Astrocyte (in vitro differentiated cells and primary cell): ENCODE data around the gene SMOC2. TPM values are rescaled to one million over a fixed set of nuclear protein-coding genes. Genes with fewer than 3 reads are reported as not detected.

ENCODE experiments used
- DNase-seq: peaks from one replicate; pipeline ENCODE4 v3.0.0-alpha.2; 2010; ENCODE audit warnings: low read depth
- FAIRE-seq: peaks from 2 replicates; lab custom pipeline; 2011; peaks lifted over from hg19 to GRCh38; lab: Jason Lieb, UNC
- H2AFZ ChIP-seq: 2 replicates; pipeline ENCODE4 v1.6.0; 2012; ENCODE audit warnings: low read depth, low read length, inconsistent platforms
- H3K27ac ChIP-seq: 2 replicates; pipeline ENCODE4 v1.5.1; 2011; ENCODE audit warnings: low read depth, low read length, inconsistent platforms
- H3K27me3 ChIP-seq: 2 replicates; pipeline ENCODE4 v1.6.0; 2011; ENCODE audit warnings: low read length, inconsistent platforms; ENCODE audit not compliant: insufficient read depth
- H3K36me3 ChIP-seq: 2 replicates; pipeline ENCODE4 v1.5.1; 2011; ENCODE audit warnings: low read length, inconsistent platforms; ENCODE audit not compliant: insufficient read depth
- H3K4me1 ChIP-seq: 2 replicates; pipeline ENCODE4 v1.5.1; 2011; ENCODE audit warnings: low read length, inconsistent platforms; ENCODE audit not compliant: insufficient read depth
- H3K4me2 ChIP-seq: 2 replicates; pipeline ENCODE4 v1.6.0; 2012; ENCODE audit warnings: low read length, inconsistent platforms
- H3K4me3 ChIP-seq: 2 replicates; pipeline ENCODE4 v1.5.1; 2011; ENCODE audit warnings: low read depth, mild to moderate bottlenecking, low read length, inconsistent platforms; ENCODE audit not compliant: insufficient read depth
- H3K79me2 ChIP-seq: 2 replicates; pipeline ENCODE4 v1.6.0; 2012; ENCODE audit warnings: mild to moderate bottlenecking, low read length, inconsistent platforms; ENCODE audit not compliant: insufficient read depth
- H3K9ac ChIP-seq: 2 replicates; pipeline ENCODE4 v1.6.0; 2012; ENCODE audit warnings: mild to moderate bottlenecking, low read length, inconsistent platforms
- H3K9me3 ChIP-seq: 2 replicates; pipeline ENCODE4 v1.5.1; 2012; ENCODE audit warnings: low read depth, mild to moderate bottlenecking, low read length, inconsistent platforms; ENCODE audit not compliant: insufficient read depth
- H4K20me1 ChIP-seq: 2 replicates; pipeline ENCODE4 v1.6.0; 2012; ENCODE audit warnings: low read length, inconsistent platforms; ENCODE audit not compliant: insufficient read depth
- H3K27ac Mint-ChIP-seq: one replicate; pipeline ENCODE4 v1.8.0; 2021; ENCODE audit warnings: mild to moderate bottlenecking, mixed read lengths; ENCODE audit not compliant: unreplicated experiment
- H3K27me3 Mint-ChIP-seq: one replicate; pipeline ENCODE4 v1.8.0; 2021; ENCODE audit warnings: low read depth, mixed read lengths; ENCODE audit not compliant: unreplicated experiment
- H3K36me3 Mint-ChIP-seq: one replicate; pipeline ENCODE4 v1.8.0; 2021; ENCODE audit warnings: low read depth, mixed read lengths; ENCODE audit not compliant: unreplicated experiment
- H3K4me1 Mint-ChIP-seq: one replicate; pipeline ENCODE4 v1.8.0; 2021; ENCODE audit warnings: low read depth, mixed read lengths; ENCODE audit not compliant: unreplicated experiment
- H3K4me3 Mint-ChIP-seq: one replicate; pipeline ENCODE4 v1.8.0; 2021; ENCODE audit warnings: mild to moderate bottlenecking, moderate library complexity, mixed read lengths; ENCODE audit not compliant: unreplicated experiment
- H3K9me3 Mint-ChIP-seq: one replicate; pipeline ENCODE4 v1.8.0; 2021; ENCODE audit warnings: mild to moderate bottlenecking, mixed read lengths; ENCODE audit not compliant: unreplicated experiment
- CTCF ChIP-seq: IDR thresholded peaks from 2 replicates; pipeline ENCODE4 v1.5.1; 2011; ENCODE audit warnings: low read depth, mild to moderate bottlenecking, inconsistent platforms, low read length, moderate library complexity; ENCODE audit not compliant: insufficient read depth
- EZH2 ChIP-seq: IDR thresholded peaks from 2 replicates; pipeline ENCODE4 v1.6.1; 2012; ENCODE audit warnings: mild to moderate bottlenecking, low read length, inconsistent platforms; ENCODE audit not compliant: insufficient read depth
- total RNA-seq: library from RNA; stranded (reverse); gene quantifications from 2 replicates; pipeline ENCODE4 v1.2.1, GENCODE V29; 2021

Gene SMOC2
- total RNA-seq, 1 donor from 2014 or later: 0.93 TPM

DNA sequence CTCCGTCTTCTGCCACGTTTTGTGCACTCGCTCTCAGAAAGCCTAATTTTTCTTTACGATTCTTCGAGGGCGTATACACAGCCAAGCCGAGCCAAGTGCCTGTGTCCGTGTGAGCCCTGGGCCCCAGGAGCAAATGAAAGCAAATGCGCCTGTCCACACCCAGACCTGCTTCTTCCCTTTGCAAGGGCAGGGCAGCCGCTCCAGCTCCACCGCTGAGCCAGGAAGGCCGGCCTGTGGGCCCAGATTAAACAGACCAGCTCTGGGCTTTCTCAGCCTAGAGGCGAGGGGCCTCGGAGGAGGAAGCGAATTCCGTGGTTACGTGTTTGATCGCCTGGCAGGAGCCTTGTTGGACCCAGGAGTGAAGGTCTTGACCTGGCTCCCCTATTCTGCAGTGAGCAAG lies 184.6 kb downstream of the SMOC2 start:
- no peaks in the 10 kb centered on the region for H3K4me1 Mint-ChIP-seq
- H3K27ac Mint-ChIP-seq: no peak overlapping the region
- no peaks in the 10 kb centered on the region for H3K9me3 ChIP-seq
- H3K4me3 ChIP-seq: no peak overlapping the region
- H3K36me3 ChIP-seq: no peaks in the 10 kb centered on the region
- H3K36me3 Mint-ChIP-seq: no peaks in the 10 kb centered on the region
- no peaks in the 10 kb centered on the region for H3K27me3 ChIP-seq
- no peak overlapping the region for H3K4me2 ChIP-seq
- DNase-seq: no peak
- TF ChIP-seq CTCF: no peak
- TF ChIP-seq EZH2: no peak
- peaks cover 7% of the 10 kb centered on the region for H3K9me3 Mint-ChIP-seq
- no peak overlapping the region for H2AFZ ChIP-seq
- H3K27ac ChIP-seq: no peak overlapping the region
- H3K4me1 ChIP-seq: no peaks in the 10 kb centered on the region
- no peaks in the 10 kb centered on the region for H3K79me2 ChIP-seq
- no peak overlapping the region for H3K9ac ChIP-seq
- peaks cover 19% of the 10 kb centered on the region for H3K27me3 Mint-ChIP-seq
- H3K4me3 Mint-ChIP-seq: no peak overlapping the region
- H4K20me1 ChIP-seq: no peaks in the 10 kb centered on the region
- FAIRE-seq: no peak

- H3K27ac ChIP-seq: no peak overlapping the region
- Mint-ChIP-seq H3K27me3 (peaks cover 19% of the 10 kb centered on the region), H3K27ac (no peak overlapping the region), H3K36me3 (no peaks in the 10 kb centered on the region), H3K4me1 (peaks cover 1% of the 10 kb centered on the region), H3K9me3 (peaks cover 7% of the 10 kb centered on the region), H3K4me3 (no peak overlapping the region)
- H3K4me2 ChIP-seq: no peak overlapping the region
- DNase-seq: no peak
- H3K4me1 ChIP-seq: no peaks in the 10 kb centered on the region
- H2AFZ ChIP-seq: no peak overlapping the region
- TF ChIP-seq CTCF (no peak), EZH2 (no peak)
- H3K9ac ChIP-seq: no peak overlapping the region
- no peaks in the 10 kb centered on the region for H4K20me1 ChIP-seq
- no peaks in the 10 kb centered on the region for H3K27me3 ChIP-seq
- no peak overlapping the region for H3K4me3 ChIP-seq
- no peak for FAIRE-seq
- H3K9me3 ChIP-seq: no peaks in the 10 kb centered on the region
- H3K36me3 ChIP-seq: no peaks in the 10 kb centered on the region
- no peaks in the 10 kb centered on the region for H3K79me2 ChIP-seq
Measured at GRCh38 chr6:168626046-168626602, 185.1 kb downstream of the SMOC2 start.

DNA sequence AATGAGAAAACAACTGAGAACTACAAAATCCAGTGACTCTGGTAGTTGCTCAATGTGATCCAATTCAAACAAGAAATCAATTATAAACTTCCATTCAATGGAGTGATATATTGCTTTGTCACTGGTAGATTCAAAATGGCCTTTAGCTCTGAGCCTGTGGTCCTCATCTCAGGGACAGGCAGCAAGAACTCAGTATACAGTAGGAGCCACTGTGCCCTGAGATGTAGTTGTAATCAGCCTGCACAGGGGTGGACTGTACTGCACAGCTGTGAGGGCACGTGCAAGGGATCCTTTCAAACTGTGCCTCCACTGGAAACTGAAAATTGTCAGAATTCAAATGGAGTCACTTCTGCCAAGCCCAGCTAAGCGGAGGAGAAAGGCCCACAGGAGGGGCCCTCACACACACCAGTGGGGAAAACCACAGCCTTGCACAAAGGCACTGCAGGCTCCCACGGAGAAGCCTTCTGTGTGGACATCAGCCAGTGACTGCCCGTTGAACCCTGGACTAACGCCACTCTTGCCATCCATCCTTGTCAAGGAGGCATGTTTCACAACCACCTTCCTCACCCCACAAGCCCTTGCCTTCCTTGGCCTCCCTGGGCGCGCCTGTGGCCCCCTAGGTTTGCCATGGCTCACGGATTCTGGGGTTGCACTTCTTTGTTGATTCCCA lies 186.7 kb downstream of the SMOC2 start:
- no peak overlapping the region for H2AFZ ChIP-seq
- no peak overlapping the region for H3K4me3 Mint-ChIP-seq
- H3K4me1 Mint-ChIP-seq: peaks cover 9% of the 10 kb centered on the region
- no peak overlapping the region for H3K4me2 ChIP-seq
- FAIRE-seq (no peak), DNase-seq (no peak)
- no peak overlapping the region for H3K27ac Mint-ChIP-seq
- no peak overlapping the region for H3K4me3 ChIP-seq
- H3K4me1 ChIP-seq: no peaks in the 10 kb centered on the region
- H3K36me3 Mint-ChIP-seq: no peaks in the 10 kb centered on the region
- H3K79me2 ChIP-seq: no peaks in the 10 kb centered on the region
- no peaks in the 10 kb centered on the region for H4K20me1 ChIP-seq
- no peak overlapping the region for H3K27ac ChIP-seq
- peaks cover 21% of the 10 kb centered on the region for H3K27me3 Mint-ChIP-seq
- H3K27me3 ChIP-seq: no peaks in the 10 kb centered on the region
- H3K9me3 ChIP-seq: no peaks in the 10 kb centered on the region
- no peak for TF ChIP-seq EZH2
- TF ChIP-seq CTCF: no peak
- H3K36me3 ChIP-seq: no peaks in the 10 kb centered on the region
- H3K9ac ChIP-seq: no peak overlapping the region
- H3K9me3 Mint-ChIP-seq: peaks cover under 1% of the 10 kb centered on the region
